SJSA1 (cell line): ENCODE results near the gene PUS7. TPM values are rescaled to one million over a fixed set of nuclear protein-coding genes. Genes with fewer than 3 reads are reported as not detected.
"Not testable (repeated sequence)": the region's sequence is repeated elsewhere in the genome, so short reads cannot be mapped to it uniquely, and the experiment has no call there.

Experiments
- DNase-seq, 2 experiments: peaks; one replicate each; pipeline ENCODE4 v3.0.0-alpha.2; 2015 to 2020; ENCODE audit warnings: low spot score in 2 of 2, low read depth in 1 of 2
- H3K27ac ChIP-seq: fragments of 250-450 bp; sonication (Bioruptor Pico); 2 replicates; pipeline ENCODE4 v1.5.1; 2020; ENCODE audit warnings: mild to moderate bottlenecking, moderate library complexity
- H3K27me3 ChIP-seq: fragments of 250-450 bp; sonication (Bioruptor Pico); replicated peaks from 2 replicates; pipeline ENCODE4 v1.5.1; 2020; ENCODE audit warnings: mild to moderate bottlenecking, moderate library complexity
- H3K36me3 ChIP-seq: fragments of 250-450 bp; sonication (Bioruptor Pico); 2 replicates; pipeline ENCODE4 v1.5.1; 2020; ENCODE audit warnings: mild to moderate bottlenecking
- H3K4me1 ChIP-seq: fragments of 250-450 bp; sonication (Bioruptor Pico); replicated peaks from 2 replicates; pipeline ENCODE4 v1.6.1; 2021; ENCODE audit warnings: mild to moderate bottlenecking
- H3K4me3 ChIP-seq: fragments of 250-450 bp; sonication (Bioruptor Pico); 2 replicates; pipeline ENCODE4 v1.5.1; 2020; ENCODE audit warnings: mild to moderate bottlenecking
- H3K9me3 ChIP-seq: fragments of 250-450 bp; sonication (Bioruptor Pico); replicated peaks from 2 replicates; pipeline ENCODE4 v1.5.1; 2020; ENCODE audit warnings: mild to moderate bottlenecking
- total RNA-seq: library from RNA; depleted of rRNA; stranded (reverse); fragments of >200 nt; shearing (Covaris generic); gene quantifications from 2 replicates; pipeline ENCODE4 v1.2.3, GENCODE V29; 2014

PUS7 gene
- total RNA-seq, 1 experiment from 2014 or later, result 28.3 TPM

DNA sequence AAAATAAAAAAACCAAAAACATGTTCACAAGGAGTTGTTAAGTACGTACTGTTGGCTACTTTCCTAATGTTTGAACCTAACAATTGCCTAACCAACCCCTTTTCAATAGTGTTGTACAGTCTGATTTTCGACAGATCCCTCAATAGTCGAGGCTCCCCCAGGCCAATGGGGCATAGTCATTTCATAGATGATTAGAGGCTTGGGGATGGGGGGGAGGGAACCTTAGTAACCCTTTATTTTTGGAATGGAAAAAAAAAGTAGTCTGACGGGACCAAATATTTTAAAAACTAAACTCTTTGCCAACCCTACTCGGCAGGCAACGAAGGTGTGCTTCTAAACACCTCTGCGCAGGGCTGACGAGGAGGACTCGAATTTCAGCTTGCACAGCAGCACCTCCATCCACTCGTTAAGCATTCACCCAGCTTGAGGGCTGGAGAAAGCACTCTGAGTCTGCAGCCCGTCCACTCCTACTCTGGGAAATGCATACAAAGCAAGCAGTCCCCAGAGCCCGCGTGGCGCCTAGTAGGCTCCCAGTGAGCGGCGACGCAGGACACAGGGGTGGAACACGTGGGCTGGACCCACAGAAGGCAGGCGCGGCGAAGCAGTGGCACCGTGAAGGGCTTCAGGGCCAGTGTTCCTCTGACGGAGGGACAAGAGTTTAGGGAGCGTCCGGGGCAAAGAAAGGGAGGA lies 899 bp downstream of the PUS7 start:
- H3K4me3 ChIP-seq, result peak overlapping the region; percentile 78
- H3K36me3 ChIP-seq, result peaks cover 23% of the 10 kb centered on the region
- H3K27ac ChIP-seq, result peak overlapping the region; percentile 71
- H3K27me3 ChIP-seq, result no peaks in the 10 kb centered on the region
- no peaks in the 10 kb centered on the region for H3K9me3 ChIP-seq
- H3K4me1 ChIP-seq, result peaks cover 10% of the 10 kb centered on the region
- peak; percentile 74 to 80 for DNase-seq

DNA sequence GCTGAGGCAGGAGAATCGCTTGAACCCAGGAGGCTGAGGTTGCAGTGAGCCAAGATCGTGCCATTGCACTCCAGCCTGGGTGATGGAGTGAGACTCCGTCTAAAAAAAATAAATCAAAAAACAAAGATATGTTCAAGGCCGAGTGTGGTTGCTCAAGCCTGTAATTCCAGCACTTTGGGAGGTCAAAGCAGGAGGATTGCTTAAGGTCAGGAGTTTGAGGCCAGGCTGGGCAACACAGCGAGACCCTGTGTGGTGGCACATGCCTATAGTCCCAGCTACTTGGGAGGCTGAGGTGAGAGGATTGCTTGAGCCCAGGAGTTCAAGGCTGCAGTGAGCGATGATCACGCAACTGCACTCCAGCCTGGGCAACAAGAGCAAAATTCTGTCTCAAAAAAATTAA lies 1.5 kb downstream of the PUS7 start:
- not testable (repeated sequence) for H3K27me3 ChIP-seq, H3K9me3 ChIP-seq, H3K4me3 ChIP-seq, DNase-seq, H3K27ac ChIP-seq
- H3K36me3 ChIP-seq, result peaks cover 23% of the 10 kb centered on the region
- H3K4me1 ChIP-seq, result peaks cover 10% of the 10 kb centered on the region

GRCh38 chr7:105519353-105519752 lies 2.7 kb downstream of the PUS7 start:
- no peaks in the 10 kb centered on the region for H3K27me3 ChIP-seq

DNA sequence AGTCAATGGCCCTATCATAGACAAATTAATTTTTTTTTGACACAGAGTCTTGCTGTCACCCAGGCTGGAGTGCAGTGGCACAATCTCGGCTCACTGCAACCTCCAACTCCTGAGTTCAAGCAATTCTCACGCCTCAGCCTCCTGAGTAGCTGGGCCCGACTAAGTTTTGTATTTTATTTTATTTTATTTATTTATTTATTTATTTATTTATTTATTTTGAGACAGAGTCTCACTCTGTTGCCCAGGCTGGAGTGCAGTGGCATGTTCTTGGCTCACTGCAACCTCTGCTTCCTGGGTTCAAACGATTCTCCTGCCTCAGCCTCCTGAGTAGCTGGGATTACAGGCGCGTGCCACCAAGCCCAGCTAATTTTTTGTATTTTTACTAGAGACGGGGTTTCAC lies 6.5 kb downstream of the PUS7 start:
- H3K27me3 ChIP-seq, H3K9me3 ChIP-seq, H3K4me3 ChIP-seq, H3K27ac ChIP-seq, H3K4me1 ChIP-seq: not testable (repeated sequence)
- peak in 1 of 2 experiments; percentile 10 for DNase-seq
- peaks cover 23% of the 10 kb centered on the region for H3K36me3 ChIP-seq

More at GRCh38 chr7:105519353-105519752, 2.7 kb downstream of the PUS7 start:
- peaks cover 23% of the 10 kb centered on the region for H3K36me3 ChIP-seq
- no peak overlapping the region for H3K27ac ChIP-seq
- H3K9me3 ChIP-seq, result no peaks in the 10 kb centered on the region
- H3K4me3 ChIP-seq, result no peak overlapping the region
- peaks cover 16% of the 10 kb centered on the region for H3K4me1 ChIP-seq
- DNase-seq, result no peak

- Histone ChIP-seq H3K4me1 (peaks cover 7% of the 10 kb centered on the region; the same call in 1 of the 2 replicates), H3K27ac (no peak overlapping the region)
Observed at GRCh38 chr7:105512926-105513526, 9.0 kb downstream of the PUS7 start.

DNA sequence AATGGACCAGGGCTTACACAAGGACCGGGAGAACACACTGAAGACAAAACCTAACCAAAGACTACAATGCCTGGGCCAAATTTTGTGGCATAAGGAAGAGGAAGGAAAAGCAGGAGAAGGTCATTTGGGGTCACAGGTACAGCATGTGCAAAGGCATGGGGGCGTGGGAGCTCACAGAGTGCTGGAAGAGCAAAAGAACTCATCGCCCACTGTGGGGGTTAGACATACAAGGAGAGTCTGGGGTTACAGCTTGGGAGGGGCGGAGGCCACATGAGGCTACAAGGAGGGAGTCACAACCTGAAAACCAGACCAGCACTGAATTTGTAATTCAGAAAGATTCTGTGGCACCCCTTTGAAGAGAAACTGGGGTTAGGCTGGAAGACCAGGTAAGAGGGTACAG lies 9.7 kb downstream of the PUS7 start:
- no peak overlapping the region for H3K27ac ChIP-seq
- H3K36me3 ChIP-seq, result peaks cover 16% of the 10 kb centered on the region
- peaks cover 7% of the 10 kb centered on the region; the same call in 1 of the 2 replicates for H3K4me1 ChIP-seq
- H3K9me3 ChIP-seq, result no peaks in the 10 kb centered on the region
- H3K4me3 ChIP-seq, result no peak overlapping the region
- DNase-seq, result peak in 1 of 2 experiments; percentile 34
- H3K27me3 ChIP-seq, result no peaks in the 10 kb centered on the region

More at GRCh38 chr7:105512926-105513526, 9.0 kb downstream of the PUS7 start:
- no peaks in the 10 kb centered on the region for H3K9me3 ChIP-seq
- no peaks in the 10 kb centered on the region for H3K27me3 ChIP-seq
- DNase-seq, result peak in 1 of 2 experiments; percentile 23
- H3K36me3 ChIP-seq, result peaks cover 13% of the 10 kb centered on the region
- no peak overlapping the region for H3K4me3 ChIP-seq

GRCh38 chr7:105502173-105502572 lies 19.9 kb downstream of the PUS7 start:
- Histone ChIP-seq H3K36me3 (peaks cover 53% of the 10 kb centered on the region), H3K4me1 (peaks cover 12% of the 10 kb centered on the region), H3K27me3 (no peaks in the 10 kb centered on the region), H3K4me3 (no peak overlapping the region), H3K27ac (no peak overlapping the region), H3K9me3 (no peaks in the 10 kb centered on the region)
- no peak for DNase-seq

GRCh38 chr7:105497016-105497415 lies 25.1 kb downstream of the PUS7 start:
- Histone ChIP-seq H3K4me1 (peaks cover 53% of the 10 kb centered on the region), H3K27ac (peak overlapping the region; percentile 88), H3K4me3 (0 out of 2 replicates have a peak overlapping the region, but pooled peaks have one; percentile 3), H3K36me3 (peaks cover 9% of the 10 kb centered on the region), H3K27me3 (no peaks in the 10 kb centered on the region), H3K9me3 (no peaks in the 10 kb centered on the region)
- DNase-seq, result no peak

DNA sequence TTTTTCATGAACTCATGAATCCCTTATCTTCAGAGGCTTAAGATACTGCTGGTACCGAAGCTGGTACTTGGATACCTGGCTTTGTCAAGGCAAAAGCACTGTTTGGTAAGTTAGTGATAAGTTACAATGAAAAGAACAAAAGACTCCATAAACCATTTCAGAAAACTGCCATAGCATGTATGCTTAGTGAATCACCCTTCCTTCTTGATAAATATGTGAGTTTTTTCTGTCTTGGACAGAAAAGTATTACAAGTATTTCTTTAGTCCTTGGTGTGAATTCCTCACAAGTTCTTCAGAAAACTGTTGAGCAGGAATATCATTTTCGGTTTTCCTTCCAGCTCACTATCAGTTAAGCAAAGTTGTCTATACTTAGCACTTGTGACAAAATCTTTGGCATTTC lies 25.6 kb downstream of the PUS7 start:
- DNase-seq, result peak in 1 of 2 experiments; percentile 77
- Histone ChIP-seq H3K36me3 (peaks cover 8% of the 10 kb centered on the region), H3K9me3 (no peaks in the 10 kb centered on the region), H3K27me3 (no peaks in the 10 kb centered on the region), H3K4me3 (0 out of 2 replicates have a peak overlapping the region, but pooled peaks have one; percentile 3), H3K27ac (peak overlapping the region; percentile 88), H3K4me1 (peaks cover 53% of the 10 kb centered on the region)

- DNase-seq, result peak; percentile 81 to 83
- no peaks in the 10 kb centered on the region for H3K9me3 ChIP-seq
- no peaks in the 10 kb centered on the region for H3K27me3 ChIP-seq
- H3K4me1 ChIP-seq, result peaks cover 53% of the 10 kb centered on the region
- peak overlapping the region; percentile 8 for H3K4me3 ChIP-seq
- peaks cover under 1% of the 10 kb centered on the region for H3K36me3 ChIP-seq
- H3K27ac ChIP-seq, result peak overlapping the region; percentile 88
Observed at GRCh38 chr7:105493923-105494315, 28.2 kb downstream of the PUS7 start.

- H3K4me3 ChIP-seq, result peak overlapping the region; percentile 8
- no peaks in the 10 kb centered on the region for H3K9me3 ChIP-seq
- no peaks in the 10 kb centered on the region; the same call in 1 of the 2 replicates for H3K36me3 ChIP-seq
- no peaks in the 10 kb centered on the region for H3K27me3 ChIP-seq
- H3K27ac ChIP-seq, result peak overlapping the region; percentile 88
- peaks cover 53% of the 10 kb centered on the region for H3K4me1 ChIP-seq
- no peak for DNase-seq
Observed at GRCh38 chr7:105493196-105493922, 28.7 kb downstream of the PUS7 start.

DNA sequence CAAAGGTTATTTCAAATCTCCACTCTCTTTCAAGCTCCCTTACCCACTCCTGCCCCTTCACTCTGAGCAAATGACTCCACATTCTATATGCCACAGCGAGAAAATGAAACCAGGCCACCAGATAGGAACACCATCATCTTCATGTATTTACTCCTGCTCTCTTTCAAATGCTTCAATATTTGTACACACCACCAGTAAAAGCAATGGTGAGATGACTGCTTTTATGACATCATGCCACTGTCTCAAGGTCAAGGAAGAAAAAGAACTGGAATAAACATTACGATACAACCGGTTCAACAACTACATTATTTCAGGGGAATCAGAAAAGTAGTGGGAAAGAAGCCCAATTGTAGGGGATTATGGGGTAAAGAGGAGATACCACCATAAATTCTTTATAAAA lies 32.7 kb downstream of the PUS7 start:
- no peak overlapping the region for H3K4me3 ChIP-seq
- no peaks in the 10 kb centered on the region for H3K27me3 ChIP-seq
- H3K9me3 ChIP-seq, result no peaks in the 10 kb centered on the region
- peaks cover 29% of the 10 kb centered on the region for H3K4me1 ChIP-seq
- no peak overlapping the region for H3K27ac ChIP-seq
- H3K36me3 ChIP-seq, result peaks cover 18% of the 10 kb centered on the region
- DNase-seq, result no peak

DNA sequence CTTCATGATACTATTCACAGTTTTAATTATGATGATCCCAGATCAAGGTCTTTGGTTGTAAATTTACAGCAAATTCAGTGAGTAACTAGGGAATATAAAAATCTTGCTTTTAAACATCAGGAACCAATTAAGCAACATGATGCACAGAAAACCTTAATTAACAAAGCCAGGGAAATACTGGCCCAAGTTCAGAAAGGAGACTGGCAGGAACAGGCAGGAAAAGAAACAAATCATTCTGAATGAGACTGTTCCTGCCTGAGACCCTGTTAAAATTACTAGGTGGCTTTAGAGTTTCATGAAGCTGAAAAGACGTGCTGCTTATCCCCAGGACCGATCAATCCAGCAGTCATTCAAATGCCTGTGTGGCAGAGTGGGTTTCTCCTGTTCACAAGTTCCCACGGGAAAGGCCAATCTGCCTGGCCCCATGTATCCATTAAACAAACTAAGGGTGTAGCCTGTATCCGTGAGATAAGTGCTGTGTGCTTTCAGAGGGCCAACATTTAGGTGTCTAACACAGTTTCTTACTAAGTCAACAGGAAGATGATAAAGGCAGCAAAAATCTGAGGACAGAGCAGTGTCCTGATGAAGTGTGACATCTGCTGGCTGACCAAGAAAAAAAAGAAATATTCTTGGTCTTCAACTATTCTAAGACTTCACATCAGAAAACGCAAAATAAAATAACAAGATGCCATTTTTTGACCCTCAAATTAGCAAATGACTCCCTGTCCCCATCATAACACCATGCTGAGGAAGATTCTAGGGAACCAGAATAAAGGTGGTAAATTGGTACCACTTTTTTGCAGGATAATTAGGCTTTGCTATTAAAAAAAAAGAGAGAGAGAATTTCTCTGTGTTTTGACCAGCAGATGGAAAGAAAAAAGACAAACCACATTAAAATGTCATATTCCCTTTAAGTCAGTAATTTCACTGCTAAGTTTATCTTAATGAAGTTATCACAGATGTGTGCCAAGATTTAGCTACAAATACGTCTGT lies 34.2 kb downstream of the PUS7 start:
- Histone ChIP-seq H3K27ac (peak overlapping the region; percentile 66), H3K9me3 (no peaks in the 10 kb centered on the region), H3K4me3 (no peak overlapping the region), H3K27me3 (no peaks in the 10 kb centered on the region), H3K4me1 (peaks cover 14% of the 10 kb centered on the region), H3K36me3 (peaks cover 22% of the 10 kb centered on the region)
- peak; percentile 45 to 60 for DNase-seq
